ENCODE results near the gene NSL1.

DNA sequence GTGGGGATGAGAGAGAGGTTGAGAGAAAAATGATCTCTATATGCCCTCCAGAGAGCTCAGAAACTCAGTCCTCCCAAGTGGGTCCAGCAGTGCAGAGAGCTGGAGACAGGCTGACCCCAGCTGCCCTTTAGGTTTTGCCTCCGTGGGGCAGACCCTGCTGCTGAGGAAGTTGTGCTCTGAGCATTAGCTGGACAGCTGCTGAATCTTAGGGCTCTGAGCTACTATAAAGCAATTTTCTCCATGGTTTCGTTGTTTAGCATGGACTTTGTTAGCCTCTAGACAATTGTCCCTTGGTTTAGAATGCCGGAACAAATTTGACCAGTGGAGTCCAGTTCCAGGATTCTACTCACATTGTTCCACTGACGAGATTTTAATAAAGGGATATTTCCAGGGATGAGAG lies 114.0 kb downstream of the NSL1 start:
- no peak for TF ChIP-seq EZH2 (IDR thresholded peaks at IDR 0.05; ENCODE audit: insufficient read depth, poor library complexity, severe bottlenecking)
- no peak for TF ChIP-seq EZH2phosphoT487 (IDR thresholded peaks at IDR 0.05; ENCODE audit: insufficient read depth, low read depth)

Measured in GM23248 (cell line).